H1 (cell line): ENCODE data around the gene SPIRE2. TPM values are rescaled to one million over a fixed set of nuclear protein-coding genes. Genes with fewer than 3 reads are reported as not detected.

Experiments used
- CEBPB ChIP-seq: IDR thresholded peaks from 2 replicates; pipeline ENCODE4 v1.6.1; 2012; ENCODE audit warnings: low read depth, low read length
- PHF8 ChIP-seq: fragments of 200-600 bp; sonication (generic); conservative IDR thresholded peaks from 2 replicates; pipeline ENCODE4 v1.7.1; 2012; ENCODE audit warnings: low read depth, mild to moderate bottlenecking, inconsistent platforms, low read length, moderate library complexity
- polyA plus RNA-seq, 7 experiments: library from polyadenylated mRNA; depleted of rRNA in 3 of 7; stranded (reverse) in 5 of 7; unstranded in 2 of 7; fragments of >200 nt in 5 of 7; fragments of 200-250 nt in 2 of 7; gene quantifications; 1 replicate in 5 of 7; 2 replicates in 1 of 7; 4 replicates in 1 of 7; pipeline versions ENCODE4 v1.2.1 to v1.2.3, GENCODE V29; 2011 to 2013; ENCODE audit warnings: missing spikeins in 2 of 7, mixed read lengths in 2 of 7
- total RNA-seq: library from RNA; stranded (reverse); fragmentation: NEBNext Ultra II Directional; extraction: Animal tissue kit (Norgen Biotek cat#: 25700); gene quantifications from 2 replicates; pipeline ENCODE4 v1.2.1, GENCODE V29; 2021

SPIRE2 gene
- total and polyA plus RNA-seq, 2 of the 8 experiments (the other 6 are each of a cell fraction or from before 2014, with no cell fraction given): 7.4 to 15.4 TPM

DNA sequence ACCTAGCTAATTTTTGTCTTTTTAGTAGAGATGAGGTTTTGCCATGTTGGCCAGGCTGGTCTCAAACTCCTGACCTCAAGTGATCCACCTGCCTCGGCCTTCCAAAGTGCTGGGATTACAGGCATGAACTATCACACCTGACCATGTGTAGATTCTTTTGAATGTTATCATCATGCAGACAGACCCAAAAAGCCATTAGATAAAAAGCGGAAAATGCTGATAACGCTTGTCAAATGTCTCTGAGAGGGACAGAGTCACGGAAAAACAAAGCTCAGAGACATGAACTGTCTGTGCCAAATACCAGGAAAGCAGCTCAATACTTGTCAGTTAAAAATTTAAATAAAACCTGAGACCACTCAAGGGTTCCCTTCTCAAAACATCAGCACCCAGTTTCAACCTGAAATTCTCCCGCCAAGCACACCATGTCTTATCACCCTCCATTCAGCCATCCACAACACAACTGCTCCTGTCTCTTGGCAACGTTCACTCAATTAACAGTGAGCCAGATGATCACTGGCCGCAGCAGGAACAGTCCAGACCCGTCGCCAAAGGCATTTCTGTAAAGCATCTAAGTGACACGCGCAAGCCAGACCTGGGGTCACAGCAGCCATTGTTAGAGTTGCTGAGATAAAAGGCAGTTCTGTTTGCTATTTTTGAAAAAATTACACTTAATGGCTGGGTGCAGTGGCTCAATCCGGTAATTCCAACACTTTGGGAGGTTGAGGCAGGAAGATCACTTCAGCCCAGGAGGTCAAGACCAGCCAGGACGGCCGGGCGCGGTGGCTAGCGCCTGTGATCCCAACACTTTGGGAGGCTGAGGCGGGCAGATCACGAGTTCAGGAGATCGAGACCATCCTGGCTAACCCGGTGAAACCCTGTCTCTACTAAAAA is 41.6 kb upstream of the SPIRE2 start (continued):
- no peak for TF ChIP-seq PHF8
- TF ChIP-seq CEBPB: no peak
